RWPE2 (cell line): ENCODE measurements around the gene FHL3.
A peak's percentile ranks its signal among the peaks of the same experiment; 100 is the strongest.

Experiments
- ATAC-seq: fragments of 200-7000 bp; cut with Tn5 transposase; 3 replicates; pipeline ENCODE4 v1.9.1; 2021; ENCODE audit warnings: low read depth
- DNase-seq: peaks from one replicate; pipeline ENCODE4 v3.0.0-alpha.2; 2020; ENCODE audit warnings: low spot score
- H3K27ac ChIP-seq: fragments of 450-650 bp; 2 replicates; pipeline ENCODE4 v1.5.1; 2017; ENCODE audit warnings: mild to moderate bottlenecking; ENCODE audit not compliant: poor library complexity, severe bottlenecking
- H3K27me3 ChIP-seq: fragments of 250-450 bp; sonication (Bioruptor Pico); 2 replicates; pipeline ENCODE4 v1.5.1; 2021; ENCODE audit warnings: mild to moderate bottlenecking, moderate library complexity; ENCODE audit not compliant: insufficient read depth, poor library complexity, severe bottlenecking
- H3K36me3 ChIP-seq: fragments of 250-450 bp; sonication (Bioruptor Pico); 2 replicates; pipeline ENCODE4 v1.5.1; 2020; ENCODE audit warnings: low read depth, mild to moderate bottlenecking, moderate library complexity
- H3K4me1 ChIP-seq: fragments of 250-450 bp; sonication (Bioruptor Pico); 2 replicates; pipeline ENCODE4 v1.5.1; 2021; ENCODE audit warnings: mild to moderate bottlenecking, moderate library complexity; ENCODE audit not compliant: insufficient read depth, poor library complexity, severe bottlenecking
- H3K4me3 ChIP-seq: fragments of 250-450 bp; sonication (Bioruptor Pico); 2 replicates; pipeline ENCODE4 v1.5.1; 2021; ENCODE audit warnings: mild to moderate bottlenecking, moderate library complexity; ENCODE audit not compliant: severe bottlenecking
- H3K9me3 ChIP-seq: fragments of 250-450 bp; sonication (Bioruptor Pico); 2 replicates; pipeline ENCODE4 v1.5.1; 2021; ENCODE audit warnings: mild to moderate bottlenecking, moderate library complexity; ENCODE audit not compliant: severe bottlenecking
- CTCF ChIP-seq: fragments of 450-650 bp; IDR thresholded peaks from one replicate; pipeline ENCODE4 v1.5.1; 2017; ENCODE audit warnings: mild to moderate bottlenecking, moderate library complexity; ENCODE audit not compliant: poor library complexity, severe bottlenecking

Gene FHL3

GRCh38 chr1:37949524-37950152 is 55.7 kb downstream of the FHL3 start:
- no peaks in the 10 kb centered on the region for H3K4me1 ChIP-seq
- ATAC-seq (0 out of 3 replicates have a peak, but pooled peaks have one; percentile 15), DNase-seq (no peak)
- H3K4me3 ChIP-seq: no peak overlapping the region
- H3K27ac ChIP-seq: no peak overlapping the region
- no peaks in the 10 kb centered on the region for H3K9me3 ChIP-seq
- H3K27me3 ChIP-seq: no peaks in the 10 kb centered on the region
- H3K36me3 ChIP-seq: no peaks in the 10 kb centered on the region
- TF ChIP-seq CTCF: no peak

DNA sequence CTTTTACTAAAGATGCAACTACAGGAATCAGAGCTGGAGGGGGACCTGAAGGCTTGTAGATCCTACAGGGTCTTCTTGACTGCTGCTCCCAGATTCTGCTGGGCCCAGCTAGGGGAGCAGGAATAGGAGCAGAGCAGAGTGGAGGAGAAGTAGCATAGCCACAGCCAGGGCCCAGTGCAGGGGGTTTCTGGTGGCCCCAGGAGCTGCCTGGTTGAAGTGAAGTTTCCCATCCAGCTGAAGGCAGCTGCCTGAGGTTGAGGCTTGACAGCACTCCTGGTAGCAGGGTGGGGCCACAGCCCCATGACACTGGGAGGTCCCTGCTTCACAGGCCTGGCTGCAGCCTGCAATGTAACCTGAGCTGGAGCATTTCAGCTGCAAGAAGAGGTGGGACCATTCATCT is 56.5 kb downstream of the FHL3 start:
- Histone ChIP-seq H3K36me3 (no peaks in the 10 kb centered on the region), H3K4me1 (no peaks in the 10 kb centered on the region), H3K9me3 (no peaks in the 10 kb centered on the region), H3K27me3 (no peaks in the 10 kb centered on the region), H3K27ac (no peak overlapping the region), H3K4me3 (no peak overlapping the region)
- no peak for TF ChIP-seq CTCF
- DNase-seq (no peak), ATAC-seq (no peak)

DNA sequence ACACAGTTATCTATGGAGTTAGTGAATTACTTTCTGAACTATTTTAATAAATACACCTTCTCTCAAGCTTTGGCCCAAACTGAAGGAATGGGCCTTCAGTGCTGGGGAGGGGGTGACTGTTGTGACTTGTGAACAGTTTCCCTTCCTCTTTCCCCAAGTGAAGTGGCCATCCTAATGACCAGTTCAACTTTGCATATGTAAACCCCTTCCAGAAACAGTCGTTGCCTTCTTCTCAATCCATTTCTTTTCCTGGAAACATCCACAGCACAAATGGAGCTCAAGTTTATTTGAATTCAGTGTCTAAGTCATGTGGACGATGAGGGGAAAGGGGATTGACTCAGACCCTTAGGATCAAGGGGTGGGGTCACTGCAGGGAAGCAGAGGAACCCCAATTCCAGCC is 57.1 kb downstream of the FHL3 start:
- DNase-seq (no peak), ATAC-seq (no peak)
- H3K4me1 ChIP-seq: no peaks in the 10 kb centered on the region
- no peak overlapping the region for H3K27ac ChIP-seq
- no peaks in the 10 kb centered on the region for H3K27me3 ChIP-seq
- no peak overlapping the region for H3K4me3 ChIP-seq
- H3K9me3 ChIP-seq: no peaks in the 10 kb centered on the region
- TF ChIP-seq CTCF: no peak
- H3K36me3 ChIP-seq: no peaks in the 10 kb centered on the region

DNA sequence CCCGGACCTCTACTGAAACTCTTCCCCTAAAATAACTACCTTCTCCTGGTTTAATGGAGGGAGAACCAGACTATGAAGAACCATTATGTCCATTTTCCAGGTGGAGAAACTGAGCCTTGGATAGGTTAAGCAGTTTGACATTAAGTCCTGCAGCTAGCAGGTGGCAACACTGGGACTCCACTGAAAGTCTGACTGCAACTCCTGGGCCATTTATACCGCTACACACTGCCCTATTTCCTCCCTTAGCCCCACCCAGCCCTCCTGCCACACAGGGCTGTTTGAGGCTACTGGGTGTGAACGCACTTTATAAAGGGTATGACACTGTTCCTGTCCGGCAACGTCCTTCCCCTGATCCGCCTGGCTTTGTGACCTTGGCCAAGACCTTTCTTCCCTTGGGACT is 58.0 kb downstream of the FHL3 start:
- Histone ChIP-seq H3K27me3 (no peaks in the 10 kb centered on the region), H3K4me1 (no peaks in the 10 kb centered on the region), H3K36me3 (no peaks in the 10 kb centered on the region), H3K9me3 (no peaks in the 10 kb centered on the region), H3K4me3 (no peak overlapping the region), H3K27ac (no peak overlapping the region)
- DNase-seq (no peak), ATAC-seq (no peak)
- no peak for TF ChIP-seq CTCF
